Measurements from ENCODE around the gene FIP1L1. TPM values are rescaled to one million over a fixed set of nuclear protein-coding genes. Genes with fewer than 3 reads are reported as not detected.

Gene FIP1L1
- polyA plus RNA-seq, 1 donor from 2014 or later = 89.0 TPM

- no peaks in the 10 kb centered on the region for H3K27me3 ChIP-seq (ENCODE audit: insufficient read depth, low read depth, low read length)
- no peaks in the 10 kb centered on the region for H3K9me2 ChIP-seq (ENCODE audit: insufficient read depth, low read length)
- H3K4me3 ChIP-seq (ENCODE audit: low read length) = peak overlapping the region; percentile 91
- H4K20me1 ChIP-seq (ENCODE audit: insufficient read depth) = no peaks in the 10 kb centered on the region
- H3K79me2 ChIP-seq (replicated peaks; ENCODE audit: insufficient read depth, low read length) = peaks cover 38% of the 10 kb centered on the region
- no peaks in the 10 kb centered on the region for H3K9me3 ChIP-seq (ENCODE audit: low read length)
- H2AFZ ChIP-seq (ENCODE audit: low read depth, low read length) = peak overlapping the region; percentile 84
- peak overlapping the region; percentile 84 for H3K9ac ChIP-seq (ENCODE audit: low read length)
- no peak for TF ChIP-seq CTCF (IDR thresholded peaks at IDR 0.05; ENCODE audit: poor library complexity, severe bottlenecking)
- no peak for TF ChIP-seq RAD21 (conservative IDR thresholded peaks at IDR 0.05)
- no peak for TF ChIP-seq MXI1 (conservative IDR thresholded peaks at IDR 0.05; ENCODE audit: poor library complexity, severe bottlenecking)
- no peak for TF ChIP-seq SMC3 (conservative IDR thresholded peaks at IDR 0.05; ENCODE audit: poor library complexity)
- no peak for TF ChIP-seq TAF1 (IDR thresholded peaks at IDR 0.05; ENCODE audit: low read depth)
- TF ChIP-seq EP300 (conservative IDR thresholded peaks at IDR 0.05; ENCODE audit: poor library complexity, severe bottlenecking) = no peak
- TF ChIP-seq EZH2 (IDR thresholded peaks at IDR 0.05; ENCODE audit: borderline replicate concordance, insufficient read depth, low read length, poor library complexity, severe bottlenecking) = no peak
- no peak for TF ChIP-seq POLR2AphosphoS5 (IDR thresholded peaks at IDR 0.05)
- TF ChIP-seq REST (IDR thresholded peaks at IDR 0.05; ENCODE audit: borderline replicate concordance) = no peak
- peak overlapping the region; percentile 76 for H3K27ac ChIP-seq (ENCODE audit: low read length)
- H3K4me2 ChIP-seq (ENCODE audit: low read length) = peak overlapping the region; percentile 11
- H3F3A ChIP-seq (ENCODE audit: insufficient read depth, low read length, poor library complexity, severe bottlenecking) = no peaks in the 10 kb centered on the region
- no peaks in the 10 kb centered on the region for H3K36me3 ChIP-seq (ENCODE audit: insufficient read depth, low read length)
Observed at GRCh38 chr4:53376900-53377299, 541 bp upstream of the FIP1L1 start.

GRCh38 chr4:53378171-53378482, 686 bp downstream of the FIP1L1 start:
- Histone ChIP-seq H3K9me3 (ENCODE audit: low read length) (no peaks in the 10 kb centered on the region), H3K27ac (ENCODE audit: low read length) (peak overlapping the region; percentile 76), H4K20me1 (ENCODE audit: insufficient read depth) (no peaks in the 10 kb centered on the region), H3F3A (ENCODE audit: insufficient read depth, low read length, poor library complexity, severe bottlenecking) (no peaks in the 10 kb centered on the region), H3K36me3 (ENCODE audit: insufficient read depth, low read length) (no peaks in the 10 kb centered on the region), H2AFZ (ENCODE audit: low read depth, low read length) (peak overlapping the region; percentile 80), H3K27me3 (ENCODE audit: insufficient read depth, low read depth, low read length) (no peaks in the 10 kb centered on the region), H3K9me2 (ENCODE audit: insufficient read depth, low read length) (no peaks in the 10 kb centered on the region), H3K79me2 (replicated peaks; ENCODE audit: insufficient read depth, low read length) (peaks cover 43% of the 10 kb centered on the region), H3K4me2 (ENCODE audit: low read length) (peak overlapping the region; percentile 81), H3K4me3 (ENCODE audit: low read length) (peak overlapping the region; percentile 91), H3K9ac (ENCODE audit: low read length) (peak overlapping the region; percentile 84)
- no peak for TF ChIP-seq MXI1 (conservative IDR thresholded peaks at IDR 0.05; ENCODE audit: poor library complexity, severe bottlenecking)
- TF ChIP-seq SMC3 (conservative IDR thresholded peaks at IDR 0.05; ENCODE audit: poor library complexity) = no peak
- no peak for TF ChIP-seq REST (IDR thresholded peaks at IDR 0.05; ENCODE audit: borderline replicate concordance)
